A673 (cell line): ENCODE results near the gene DRC7.

ENCODE experiments used
- EZH2 ChIP-seq: fragments of 200-600 bp; sonication (generic); IDR thresholded peaks from 2 replicates; pipeline ENCODE4 v1.6.1; 2017; ENCODE audit warnings: borderline replicate concordance, low read depth, mild to moderate bottlenecking, mixed read lengths, antibody characterized with exemption, low read length; ENCODE audit not compliant: poor library complexity, severe bottlenecking
- TF ChIP-seq, protein P1 (sequence below): fragments of 300-800, 200-600 bp; sonication (generic); conservative IDR thresholded peaks from 2 replicates; pipeline ENCODE4 v1.5.1; 2017; ENCODE audit warnings: low read depth, mild to moderate bottlenecking, antibody characterized with exemption, low read length, moderate library complexity, mixed read lengths

DNA sequence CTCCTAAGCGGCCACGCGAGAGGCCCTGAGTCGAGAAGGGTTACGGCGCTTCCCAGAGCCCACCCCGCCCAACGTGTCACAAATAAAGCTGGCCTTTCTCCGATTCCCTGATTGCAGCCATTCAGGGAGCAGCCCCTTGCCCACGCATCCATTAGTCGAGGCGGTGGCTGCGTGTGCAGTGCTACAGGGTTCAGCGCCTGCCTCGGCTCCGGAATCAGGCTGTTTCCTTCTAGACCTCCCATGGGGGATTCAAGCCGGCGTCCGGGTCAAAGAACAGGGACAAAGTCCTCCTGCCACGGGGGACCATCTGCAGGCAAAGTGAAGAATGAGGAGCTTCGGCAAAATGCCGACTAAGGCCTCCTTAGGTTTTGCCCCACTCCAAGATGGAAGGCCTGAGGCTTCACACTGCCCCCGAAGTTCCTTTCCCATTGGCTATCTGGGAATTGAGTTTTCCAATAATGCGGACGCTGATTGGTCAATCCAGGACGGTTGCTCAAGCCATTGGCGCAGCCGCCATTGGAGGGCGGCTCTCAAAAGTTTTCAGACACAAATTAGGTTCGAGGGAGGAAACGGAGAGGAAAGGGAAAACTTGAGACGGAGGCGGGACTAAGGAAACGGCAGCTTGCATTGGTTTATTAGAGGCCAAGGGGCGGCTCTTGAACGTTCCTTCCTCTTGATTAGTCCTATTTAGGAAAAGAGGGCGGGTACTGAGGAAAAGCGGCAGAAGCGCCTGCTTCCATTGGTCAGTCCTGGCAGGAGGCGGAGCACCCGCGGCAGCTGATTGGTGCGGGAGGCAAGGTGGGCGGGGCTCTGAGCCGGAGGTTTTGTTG lies 40.5 kb downstream of the DRC7 start:
- TF ChIP-seq, protein P1, sequence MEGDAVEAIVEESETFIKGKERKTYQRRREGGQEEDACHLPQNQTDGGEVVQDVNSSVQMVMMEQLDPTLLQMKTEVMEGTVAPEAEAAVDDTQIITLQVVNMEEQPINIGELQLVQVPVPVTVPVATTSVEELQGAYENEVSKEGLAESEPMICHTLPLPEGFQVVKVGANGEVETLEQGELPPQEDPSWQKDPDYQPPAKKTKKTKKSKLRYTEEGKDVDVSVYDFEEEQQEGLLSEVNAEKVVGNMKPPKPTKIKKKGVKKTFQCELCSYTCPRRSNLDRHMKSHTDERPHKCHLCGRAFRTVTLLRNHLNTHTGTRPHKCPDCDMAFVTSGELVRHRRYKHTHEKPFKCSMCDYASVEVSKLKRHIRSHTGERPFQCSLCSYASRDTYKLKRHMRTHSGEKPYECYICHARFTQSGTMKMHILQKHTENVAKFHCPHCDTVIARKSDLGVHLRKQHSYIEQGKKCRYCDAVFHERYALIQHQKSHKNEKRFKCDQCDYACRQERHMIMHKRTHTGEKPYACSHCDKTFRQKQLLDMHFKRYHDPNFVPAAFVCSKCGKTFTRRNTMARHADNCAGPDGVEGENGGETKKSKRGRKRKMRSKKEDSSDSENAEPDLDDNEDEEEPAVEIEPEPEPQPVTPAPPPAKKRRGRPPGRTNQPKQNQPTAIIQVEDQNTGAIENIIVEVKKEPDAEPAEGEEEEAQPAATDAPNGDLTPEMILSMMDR, result no peak
- TF ChIP-seq EZH2, result no peak
